H9 (cell line): ENCODE measurements around the gene CFAP161. TPM values are rescaled to one million over a fixed set of nuclear protein-coding genes. Genes with fewer than 3 reads are reported as not detected.

Experiments used
- DNase-seq: peaks from one replicate; pipeline ENCODE4 v3.0.0-alpha.2; 2017
- H2AFZ ChIP-seq: one replicate; pipeline ENCODE4 v1.6.1; 2013; ENCODE audit warnings: mild to moderate bottlenecking, low read length, control low read depth, moderate library complexity
- H2AK5ac ChIP-seq: 2 replicates; pipeline ENCODE4 v1.6.1; 2013; ENCODE audit warnings: low read length, control low read depth, mixed read lengths; ENCODE audit not compliant: insufficient read length
- H2BK120ac ChIP-seq: one replicate; pipeline ENCODE4 v1.6.1; 2013; ENCODE audit warnings: low read depth, mild to moderate bottlenecking, low read length, control low read depth, inconsistent platforms; ENCODE audit not compliant: poor library complexity, severe bottlenecking
- H2BK12ac ChIP-seq: 2 replicates; pipeline ENCODE4 v1.6.1; 2013; ENCODE audit warnings: low read length, control low read depth, mixed read lengths, low read depth; ENCODE audit not compliant: insufficient read length
- H2BK15ac ChIP-seq: 2 replicates; pipeline ENCODE4 v1.6.1; 2013; ENCODE audit warnings: low read depth, low read length, control low read depth
- H2BK20ac ChIP-seq: one replicate; pipeline ENCODE4 v1.6.1; 2013; ENCODE audit warnings: low read depth, mild to moderate bottlenecking, low read length, control low read depth, inconsistent platforms; ENCODE audit not compliant: poor library complexity, severe bottlenecking
- H2BK5ac ChIP-seq: 2 replicates; pipeline ENCODE4 v1.6.1; 2013; ENCODE audit warnings: low read length, control low read depth, mixed read lengths; ENCODE audit not compliant: insufficient read length
- H3K14ac ChIP-seq: 2 replicates; pipeline ENCODE4 v1.6.1; 2013; ENCODE audit warnings: low read length, control low read depth; ENCODE audit not compliant: insufficient read depth
- H3K18ac ChIP-seq: 2 replicates; pipeline ENCODE4 v1.6.1; 2013; ENCODE audit warnings: low read depth, mild to moderate bottlenecking, mixed read lengths, low read length, control low read depth; ENCODE audit not compliant: insufficient read length
- H3K23ac ChIP-seq: 2 replicates; pipeline ENCODE4 v1.6.1; 2013; ENCODE audit warnings: low read length, control low read depth, mixed read lengths, low read depth; ENCODE audit not compliant: insufficient read length
- H3K23me2 ChIP-seq: 2 replicates; pipeline ENCODE4 v1.6.1; 2013; ENCODE audit warnings: low read depth, mild to moderate bottlenecking, mixed read lengths, low read length, control low read depth; ENCODE audit not compliant: insufficient read length, poor library complexity, severe bottlenecking
- H3K27ac ChIP-seq: 2 replicates; pipeline ENCODE4 v1.5.1; 2013; ENCODE audit warnings: low read length, control low read depth, mixed read lengths, low read depth; ENCODE audit not compliant: insufficient read length
- H3K27me3 ChIP-seq: 2 replicates; pipeline ENCODE4 v1.6.1; 2013; ENCODE audit warnings: low read length, control low read depth, inconsistent platforms; ENCODE audit not compliant: insufficient read depth
- H3K4ac ChIP-seq: 2 replicates; pipeline ENCODE4 v1.6.1; 2013; ENCODE audit warnings: low read depth, mild to moderate bottlenecking, control low read depth, inconsistent platforms, low read length, moderate library complexity
- H3K4me1 ChIP-seq: 2 replicates; pipeline ENCODE4 v1.6.1; 2013; ENCODE audit warnings: low read length, control low read depth, inconsistent platforms; ENCODE audit not compliant: insufficient read depth
- H3K4me2 ChIP-seq: 2 replicates; pipeline ENCODE4 v1.6.1; 2013; ENCODE audit warnings: low read length, control low read depth, mixed read lengths; ENCODE audit not compliant: insufficient read length, insufficient read depth
- H3K56ac ChIP-seq: 2 replicates; pipeline ENCODE4 v1.6.1; 2013; ENCODE audit warnings: low read depth, mild to moderate bottlenecking, mixed read lengths, low read length, control low read depth; ENCODE audit not compliant: insufficient read length
- H3K79me1 ChIP-seq: 2 replicates; pipeline ENCODE4 v1.6.1; 2013; ENCODE audit warnings: low read depth, mild to moderate bottlenecking, moderate library complexity, low read length, control low read depth, inconsistent platforms; ENCODE audit not compliant: insufficient read depth, poor library complexity, severe bottlenecking
- H3K79me2 ChIP-seq: 2 replicates; pipeline ENCODE4 v1.6.1; 2013; ENCODE audit warnings: low read length, control low read depth, inconsistent platforms; ENCODE audit not compliant: insufficient read depth
- H3K9ac ChIP-seq: 2 replicates; pipeline ENCODE4 v1.6.1; 2013; ENCODE audit warnings: low read length, control low read depth, mixed read lengths; ENCODE audit not compliant: insufficient read length; ENCODE audit errors: extremely low read depth
- H3K9me3 ChIP-seq: one replicate; pipeline ENCODE4 v1.6.1; 2013; ENCODE audit warnings: low read depth, low read length, inconsistent platforms; ENCODE audit not compliant: control insufficient read depth
- H3T11ph ChIP-seq: one replicate; pipeline ENCODE4 v1.6.1; 2013; ENCODE audit warnings: mild to moderate bottlenecking, low read length, control low read depth, inconsistent platforms
- H4K20me1 ChIP-seq: one replicate; pipeline ENCODE4 v1.6.1; 2013; ENCODE audit not compliant: control insufficient read depth, insufficient read length, insufficient read depth
- H4K5ac ChIP-seq: 2 replicates; pipeline ENCODE4 v1.6.1; 2013; ENCODE audit warnings: low read depth, mild to moderate bottlenecking, mixed read lengths, low read length, control low read depth; ENCODE audit not compliant: insufficient read length
- H4K8ac ChIP-seq: replicated peaks from 2 replicates; pipeline ENCODE4 v1.6.1; 2013; ENCODE audit warnings: low read length, control low read depth, mixed read lengths, low read depth; ENCODE audit not compliant: insufficient read length
- H4K91ac ChIP-seq: 2 replicates; pipeline ENCODE4 v1.6.1; 2013; ENCODE audit warnings: low read depth, mild to moderate bottlenecking, moderate library complexity, mixed read lengths, low read length, control low read depth; ENCODE audit not compliant: insufficient read length
- H3K27ac Mint-ChIP-seq, 3 experiments: 2 replicates in 2 of 3; 3 replicates in 1 of 3; pipeline ENCODE4 v1.8.0; 2020 to 2021; ENCODE audit warnings: mixed read lengths in 3 of 3, mild to moderate bottlenecking in 1 of 3, moderate library complexity in 1 of 3
- H3K27me3 Mint-ChIP-seq: 2 replicates; pipeline ENCODE4 v1.8.0; 2021; ENCODE audit warnings: low read depth, mild to moderate bottlenecking, moderate library complexity, mixed read lengths
- H3K36me3 Mint-ChIP-seq, 3 experiments: 2 replicates in 2 of 3; 3 replicates in 1 of 3; pipeline ENCODE4 v1.8.0; 2020 to 2021; ENCODE audit warnings: low read depth in 3 of 3, mixed read lengths in 3 of 3; ENCODE audit not compliant: insufficient read depth in 1 of 3
- H3K4me1 Mint-ChIP-seq, 2 experiments: 2 replicates each; pipeline ENCODE4 v1.8.0; 2020; ENCODE audit warnings: mixed read lengths in 2 of 2
- H3K4me3 Mint-ChIP-seq, 2 experiments: 2 replicates in 1 of 2; 3 replicates in 1 of 2; pipeline ENCODE4 v1.8.0; 2020 to 2021; ENCODE audit warnings: mild to moderate bottlenecking in 2 of 2, mixed read lengths in 2 of 2, moderate library complexity in 1 of 2
- H3K9me3 Mint-ChIP-seq, 2 experiments: 2 replicates in 1 of 2; 3 replicates in 1 of 2; pipeline ENCODE4 v1.8.0; 2020; ENCODE audit warnings: mild to moderate bottlenecking in 2 of 2, mixed read lengths in 2 of 2, moderate library complexity in 1 of 2
- WGBS: extraction: QIAGEN DNeasy Blood & Tissue Kit; methylation state at CpG from one replicate; pipeline ENCODE4 v1.1.7; 2013; ENCODE audit warnings: missing lambda C conversion rate, low lambda C conversion rate, mixed read lengths; ENCODE audit not compliant: insufficient read length; ENCODE audit errors: extremely low coverage; 5-methylcytosine and 5-hydroxymethylcytosine counted together
- total RNA-seq: library from RNA; stranded (reverse); gene quantifications from 2 replicates; pipeline ENCODE4 v1.2.1, GENCODE V29; 2021
- TF ChIP-seq, protein P1 (sequence below): fragments of 200-600 bp; sonication (generic); conservative IDR thresholded peaks from 3 replicates; pipeline ENCODE4 v1.8.0; 2021; ENCODE audit warnings: antibody characterized with exemption, mild to moderate bottlenecking

CFAP161 gene
- total RNA-seq, 1 experiment from 2014 or later = 0.24 TPM

DNA sequence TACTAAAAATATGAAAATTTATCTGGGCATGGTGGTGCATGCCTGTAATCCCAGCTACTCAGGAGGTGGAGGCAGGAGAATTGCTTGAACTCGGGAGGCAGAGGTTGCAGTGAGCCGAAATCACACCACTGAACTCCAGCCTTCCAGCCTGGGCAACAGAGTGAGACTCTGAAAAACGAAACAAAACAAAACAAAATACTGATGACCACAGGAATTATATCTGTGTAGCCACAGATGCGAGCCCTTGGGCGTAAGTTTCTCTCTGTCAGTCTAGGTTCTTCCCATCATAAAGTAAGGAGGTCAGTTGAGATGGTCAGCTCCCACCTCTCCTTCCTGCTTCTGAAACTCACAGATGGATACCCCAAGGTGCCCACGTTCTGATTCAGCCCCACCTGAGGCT is 37.7 kb upstream of the CFAP161 start:
- no peak for DNase-seq
- Mint-ChIP-seq H3K9me3 (no peaks in the 10 kb centered on the region), H3K4me3 (no peak overlapping the region), H3K4me1 (peaks cover 3 to 4% of the 10 kb centered on the region in 2 experiments; a peak in 2 of 4 replicates), H3K36me3 (no peaks in the 10 kb centered on the region), H3K27ac (no peak overlapping the region; a peak in 1 of 7 replicates), H3K27me3 (peaks cover 9% of the 10 kb centered on the region)
- H2BK12ac ChIP-seq = no peak overlapping the region
- H3K27me3 ChIP-seq = no peaks in the 10 kb centered on the region
- no peak overlapping the region for H4K5ac ChIP-seq
- no peak overlapping the region for H3T11ph ChIP-seq
- no peak overlapping the region for H3K27ac ChIP-seq
- no peaks in the 10 kb centered on the region for H3K79me1 ChIP-seq
- H4K91ac ChIP-seq = no peak overlapping the region
- no peak overlapping the region for H4K8ac ChIP-seq
- no peaks in the 10 kb centered on the region; the same call in 1 of the 2 replicates for H3K4me1 ChIP-seq
- no peak overlapping the region for H3K18ac ChIP-seq
- no peaks in the 10 kb centered on the region for H3K9me3 ChIP-seq
- no peak overlapping the region for H3K4ac ChIP-seq
- no peak overlapping the region for H3K14ac ChIP-seq
- no peak overlapping the region for H3K4me2 ChIP-seq
- no peak overlapping the region for H2BK120ac ChIP-seq
- H4K20me1 ChIP-seq = no peaks in the 10 kb centered on the region
- no peak overlapping the region for H2BK5ac ChIP-seq
- no CpG with 5 or more reads among the region's 6 CpGs for WGBS
- TF ChIP-seq, protein P1, sequence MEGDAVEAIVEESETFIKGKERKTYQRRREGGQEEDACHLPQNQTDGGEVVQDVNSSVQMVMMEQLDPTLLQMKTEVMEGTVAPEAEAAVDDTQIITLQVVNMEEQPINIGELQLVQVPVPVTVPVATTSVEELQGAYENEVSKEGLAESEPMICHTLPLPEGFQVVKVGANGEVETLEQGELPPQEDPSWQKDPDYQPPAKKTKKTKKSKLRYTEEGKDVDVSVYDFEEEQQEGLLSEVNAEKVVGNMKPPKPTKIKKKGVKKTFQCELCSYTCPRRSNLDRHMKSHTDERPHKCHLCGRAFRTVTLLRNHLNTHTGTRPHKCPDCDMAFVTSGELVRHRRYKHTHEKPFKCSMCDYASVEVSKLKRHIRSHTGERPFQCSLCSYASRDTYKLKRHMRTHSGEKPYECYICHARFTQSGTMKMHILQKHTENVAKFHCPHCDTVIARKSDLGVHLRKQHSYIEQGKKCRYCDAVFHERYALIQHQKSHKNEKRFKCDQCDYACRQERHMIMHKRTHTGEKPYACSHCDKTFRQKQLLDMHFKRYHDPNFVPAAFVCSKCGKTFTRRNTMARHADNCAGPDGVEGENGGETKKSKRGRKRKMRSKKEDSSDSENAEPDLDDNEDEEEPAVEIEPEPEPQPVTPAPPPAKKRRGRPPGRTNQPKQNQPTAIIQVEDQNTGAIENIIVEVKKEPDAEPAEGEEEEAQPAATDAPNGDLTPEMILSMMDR = no peak
- no peak overlapping the region for H3K56ac ChIP-seq
- no peak overlapping the region for H3K9ac ChIP-seq
- H3K23me2 ChIP-seq = no peaks in the 10 kb centered on the region
- H2AK5ac ChIP-seq = no peak overlapping the region
- no peaks in the 10 kb centered on the region for H3K79me2 ChIP-seq
- H2BK15ac ChIP-seq = no peak overlapping the region
- H2AFZ ChIP-seq = no peak overlapping the region
- H2BK20ac ChIP-seq = no peak overlapping the region
- H3K23ac ChIP-seq = no peak overlapping the region
